WTC11 (cell line): Measurements from ENCODE around the gene TAF1B. TPM values are rescaled to one million over a fixed set of nuclear protein-coding genes. Genes with fewer than 3 reads are reported as not detected.
A peak's percentile ranks its signal among the peaks of the same experiment; 100 is the strongest.

Experiments
- ATAC-seq: fragments of 200-7000 bp; cut with Tn5 transposase; 2 replicates; pipeline ENCODE4 v1.10.0; 2021; ENCODE audit warnings: mild to moderate bottlenecking, moderate library complexity
- CTCF ChIA-PET: fragments of 300-600 bp; sonication (Branson Sonifier 250); formaldehyde crosslinking; loops from one replicate; lab custom pipeline; 2021; ENCODE audit warnings: antibody characterized with exemption; lab: Charles Lee
- POLR2A ChIA-PET: fragments of 350-600 bp; sonication (Branson Sonifier 250); formaldehyde crosslinking; loops from one replicate; lab custom pipeline; 2021; ENCODE audit warnings: antibody characterized with exemption; lab: Charles Lee
- DNase-seq: peaks from one replicate; pipeline ENCODE4 v3.0.0; 2021; ENCODE audit warnings: low spot score
- H3K27ac Mint-ChIP-seq: 2 replicates; pipeline ENCODE4 v1.8.0; 2021; ENCODE audit warnings: mixed read lengths
- H3K27me3 Mint-ChIP-seq: 2 replicates; pipeline ENCODE4 v1.8.0; 2021; ENCODE audit warnings: low read depth, mild to moderate bottlenecking, moderate library complexity, mixed read lengths
- H3K36me3 Mint-ChIP-seq: 2 replicates; pipeline ENCODE4 v1.8.0; 2021; ENCODE audit warnings: mixed read lengths
- H3K4me1 Mint-ChIP-seq: 2 replicates; pipeline ENCODE4 v1.8.0; 2022; ENCODE audit warnings: mixed read lengths
- H3K4me3 Mint-ChIP-seq: 2 replicates; pipeline ENCODE4 v1.8.0; 2021; ENCODE audit warnings: mild to moderate bottlenecking, moderate library complexity, mixed read lengths
- H3K9me3 Mint-ChIP-seq: 2 replicates; pipeline ENCODE4 v1.8.0; 2021; ENCODE audit warnings: mixed read lengths
- ATF1 ChIP-seq: sonication (generic); formaldehyde crosslinking; IDR thresholded peaks from 2 replicates; pipeline ENCODE4 v1.8.1; 2023; ENCODE audit warnings: mild to moderate bottlenecking, moderate library complexity, missing genetic modification reagents
- CREM ChIP-seq: sonication (generic); formaldehyde crosslinking; IDR thresholded peaks from 2 replicates; pipeline ENCODE4 v1.8.1; 2022; ENCODE audit warnings: mild to moderate bottlenecking, missing genetic modification reagents, moderate library complexity
- CTCF ChIP-seq: fragments of 200-600 bp; IDR thresholded peaks from 2 replicates; pipeline ENCODE4 v1.8.0; 2022; ENCODE audit warnings: antibody characterized with exemption
- E2F5 ChIP-seq: sonication (generic); formaldehyde crosslinking; IDR thresholded peaks from 2 replicates; pipeline ENCODE4 v1.8.1; 2022; ENCODE audit warnings: mild to moderate bottlenecking, moderate library complexity, missing genetic modification reagents
- ELF4 ChIP-seq: sonication (generic); formaldehyde crosslinking; IDR thresholded peaks from 2 replicates; pipeline ENCODE4 v1.8.1; 2022; ENCODE audit warnings: low read depth, mild to moderate bottlenecking, moderate library complexity, missing genetic modification reagents
- FOXP4 ChIP-seq: sonication (generic); formaldehyde crosslinking; IDR thresholded peaks from 2 replicates; pipeline ENCODE4 v1.8.0; 2022; ENCODE audit warnings: mild to moderate bottlenecking, missing genetic modification reagents
- HMGXB4 ChIP-seq: sonication (generic); formaldehyde crosslinking; IDR thresholded peaks from 2 replicates; pipeline ENCODE4 v1.8.1; 2023; ENCODE audit warnings: mild to moderate bottlenecking, moderate library complexity, missing genetic modification reagents
- IRF1 ChIP-seq: sonication (generic); formaldehyde crosslinking; IDR thresholded peaks from 2 replicates; pipeline ENCODE4 v1.8.0; 2023; ENCODE audit warnings: missing genetic modification reagents
- MXD4 ChIP-seq: fragments of 250-450 bp; sonication (Bioruptor Pico); IDR thresholded peaks from 2 replicates; pipeline ENCODE4 v1.8.0; 2021; ENCODE audit warnings: mild to moderate bottlenecking, moderate library complexity, borderline replicate concordance
- MYBL2 ChIP-seq: sonication (generic); formaldehyde crosslinking; IDR thresholded peaks from 2 replicates; pipeline ENCODE4 v1.8.1; 2023; ENCODE audit warnings: mild to moderate bottlenecking, moderate library complexity, missing genetic modification reagents
- NFYB ChIP-seq: sonication (generic); formaldehyde crosslinking; conservative IDR thresholded peaks from 2 replicates; pipeline ENCODE4 v1.8.0; 2022; ENCODE audit warnings: low read depth, missing genetic modification reagents
- NR2C2 ChIP-seq: sonication (generic); formaldehyde crosslinking; IDR thresholded peaks from 2 replicates; pipeline ENCODE4 v1.8.0; 2022; ENCODE audit warnings: mild to moderate bottlenecking, missing genetic modification reagents
- RORB ChIP-seq: fragments of 250-450 bp; sonication (Bioruptor Pico); IDR thresholded peaks from 2 replicates; pipeline ENCODE4 v1.9.0; 2021; ENCODE audit warnings: mild to moderate bottlenecking
- SP1 ChIP-seq: sonication (generic); formaldehyde crosslinking; conservative IDR thresholded peaks from 2 replicates; pipeline ENCODE4 v1.8.1; 2022; ENCODE audit warnings: missing genetic modification reagents
- TCF7 ChIP-seq: sonication (generic); formaldehyde crosslinking; IDR thresholded peaks from 2 replicates; pipeline ENCODE4 v1.8.0; 2022; ENCODE audit warnings: mild to moderate bottlenecking, low read depth, missing genetic modification reagents, moderate library complexity
- ZBTB43 ChIP-seq: sonication (generic); formaldehyde crosslinking; IDR thresholded peaks from 2 replicates; pipeline ENCODE4 v1.8.1; 2023; ENCODE audit warnings: mild to moderate bottlenecking, missing genetic modification reagents
- ZNF138 ChIP-seq: sonication (generic); formaldehyde crosslinking; conservative IDR thresholded peaks from 2 replicates; pipeline ENCODE4 v1.8.1; 2022; ENCODE audit warnings: mild to moderate bottlenecking, moderate library complexity, missing genetic modification reagents
- ZNF281 ChIP-seq: sonication (generic); formaldehyde crosslinking; IDR thresholded peaks from 2 replicates; pipeline ENCODE4 v1.8.0; 2023; ENCODE audit warnings: mild to moderate bottlenecking, missing genetic modification reagents
- ZNF532 ChIP-seq: fragments of 250-450 bp; sonication (Bioruptor Pico); IDR thresholded peaks from 2 replicates; pipeline ENCODE4 v1.9.0; 2021; ENCODE audit warnings: mild to moderate bottlenecking, borderline replicate concordance
- total RNA-seq: library from RNA; stranded (reverse); gene quantifications from 3 replicates; pipeline ENCODE4 v1.2.3, GENCODE V29; 2021

TAF1B gene
- total RNA-seq, 1 experiment from 2014 or later: 28.8 TPM

- no peaks in the 10 kb centered on the region for H3K9me3 Mint-ChIP-seq
- H3K27ac Mint-ChIP-seq: no peak overlapping the region
- H3K27me3 Mint-ChIP-seq: peaks cover 57% of the 10 kb centered on the region
- ChIA-PET POLR2A (no interaction called here), CTCF (interaction anchor here (1.1 kb wide), 1 partner anchor 9 kb away, joined by 3 read pairs; no protein-coding TSS in a partner anchor)
- TF ChIP-seq RORB: no peak
- no peak for TF ChIP-seq MYBL2 (CRISPR knock-in tag)
- no peak for TF ChIP-seq TCF7 (CRISPR knock-in tag)
- TF ChIP-seq FOXP4 (CRISPR knock-in tag): no peak
- TF ChIP-seq ZNF138 (CRISPR knock-in tag): no peak
- no peak for TF ChIP-seq HMGXB4 (CRISPR knock-in tag)
- TF ChIP-seq MXD4: no peak
- TF ChIP-seq ZNF281 (CRISPR knock-in tag): no peak
- TF ChIP-seq IRF1: no peak
- no peak for TF ChIP-seq CREM (CRISPR knock-in tag)
- no peak for TF ChIP-seq ZBTB43 (CRISPR knock-in tag)
- TF ChIP-seq ATF1: no peak
- DNase-seq (no peak), ATAC-seq (no peak)
- H3K4me1 Mint-ChIP-seq: peaks cover 19% of the 10 kb centered on the region
- peak overlapping the region; percentile 87 for H3K4me3 Mint-ChIP-seq
- H3K36me3 Mint-ChIP-seq: no peaks in the 10 kb centered on the region
Measured at GRCh38 chr2:9951272-9951521, 107.9 kb downstream of the TAF1B start.

GRCh38 chr2:9951522-9952285 is 108.4 kb downstream of the TAF1B start, which contains the start of gene GRHL1:
GRHL1 (plus strand) TSS chr2:9951693; CDS start chr2:9951834, 141 bp downstream.
- Mint-ChIP-seq H3K36me3 (no peaks in the 10 kb centered on the region), H3K27ac (no peak within 1 kb of the TSS), H3K4me1 (peaks cover 19% of the 10 kb centered on the region), H3K9me3 (no peaks in the 10 kb centered on the region), H3K4me3 (peak within 1 kb of the TSS; percentile 87), H3K27me3 (peaks cover 54% of the 10 kb centered on the region)
- peak; percentile 92 for DNase-seq
- ATAC-seq: peak; percentile 93
- ChIA-PET POLR2A (no interaction called here), CTCF (no interaction called here)
- TF ChIP-seq E2F5 (CRISPR knock-in tag) (0 out of 2 replicates have a peak, but pooled peaks have one; percentile 23), NR2C2 (no peak), ZNF532 (CRISPR knock-in tag) (no peak), ELF4 (CRISPR knock-in tag) (0 out of 2 replicates have a peak, but pooled peaks have one; percentile 57), CTCF (no peak), SP1 (peak; percentile 61; the same call in 1 of the 2 replicates), NFYB (CRISPR knock-in tag) (peak; percentile 55)
